ENCODE data around the gene TRIM3. TPM values are rescaled to one million over a fixed set of nuclear protein-coding genes. Genes with fewer than 3 reads are reported as not detected.

Gene TRIM3
- total and polyA plus RNA-seq, 2 donors (not counting 1 experiment from before 2014, with no cell fraction given): 11.4 to 20.1 TPM

GRCh38 chr11:6489306-6489705 lies 15.6 kb upstream of the TRIM3 start:
- H3K36me3 ChIP-seq (replicated peaks in 1 of 2; ENCODE audit: control extremely low read depth in 1 of 2, control insufficient read depth in 1 of 2, extremely low read depth in 1 of 2, insufficient read depth in 2 of 2, low read length in 1 of 2): peaks cover 1 to 41% of the 10 kb centered on the region in 2 experiments

More at GRCh38 chr11:6489306-6489705, 15.6 kb upstream of the TRIM3 start:
- H3K4me1 ChIP-seq (ENCODE audit: control insufficient read depth in 2 of 2, insufficient read depth in 2 of 2, low read length in 2 of 2): no peaks in the 10 kb centered on the region
- H3K4me2 ChIP-seq (replicated peaks; ENCODE audit: low read depth, low read length, poor library complexity, severe bottlenecking): no peak overlapping the region
- ATAC-seq (ENCODE audit: low read depth): no peak
- no peak overlapping the region for H2AFZ ChIP-seq (ENCODE audit: insufficient read depth, low read depth, low read length, poor library complexity, severe bottlenecking)
- H3K27ac ChIP-seq (ENCODE audit: low read length in 2 of 2): no peak overlapping the region
- Mint-ChIP-seq H3K4me1 (no peaks in the 10 kb centered on the region), H3K27ac (no peak overlapping the region), H3K27me3 (no peaks in the 10 kb centered on the region), H3K9me3 (ENCODE audit: insufficient read depth) (no peaks in the 10 kb centered on the region), H3K4me3 (no peak overlapping the region)
- 100% methylated on average over 2 of the region's 4 CpGs for WGBS (ENCODE audit: insufficient coverage)
- intact Hi-C loops (cut with micrococcal nuclease): loop anchor here (10.0 kb wide), 1 partner anchor 805 kb away; the partner anchor contains the start of genes TRIM22 and TRIM5
- H4K20me1 ChIP-seq (ENCODE audit: control insufficient read depth, insufficient read depth, low read length, poor library complexity, severe bottlenecking): no peaks in the 10 kb centered on the region
- ChIA-PET CTCF (interaction anchor here (0.8 to 6.6 kb wide), 4 partner anchors 8 to 249 kb away, joined by 3 to 27 read pairs (median 6); partner anchors contain the start of genes ARFIP2 and TIMM10B), POLR2A (no interaction called here)
- H3K4me3 ChIP-seq (ENCODE audit: control extremely low read depth in 1 of 5, extremely low read depth in 1 of 5, insufficient read depth in 1 of 5, low read depth in 2 of 5, low read length in 4 of 5): no peak overlapping the region
- no peak for DNase-seq
- peaks cover 41% of the 10 kb centered on the region for H3K79me2 ChIP-seq (ENCODE audit: control insufficient read depth, insufficient read depth, low read length)
- H3K27me3 ChIP-seq (replicated peaks in 1 of 4; ENCODE audit: control extremely low read depth in 1 of 4, control insufficient read depth in 3 of 4, insufficient read depth in 4 of 4, low read length in 3 of 4): no peaks in the 10 kb centered on the region
- TF ChIP-seq EZH2 (IDR thresholded peaks at IDR 0.05; ENCODE audit: borderline replicate concordance, insufficient read depth, low read depth, low read length, poor library complexity, severe bottlenecking) (no peak), CTCF (IDR thresholded peaks at IDR 0.05) (no peak)
- no peaks in the 10 kb centered on the region for H3K9me3 ChIP-seq (ENCODE audit: control extremely low read depth in 1 of 3, control insufficient read depth in 2 of 3, insufficient read depth in 1 of 3, low read length in 2 of 3)
- H3K9ac ChIP-seq (ENCODE audit: low read length): no peak overlapping the region
